NCI-H2227 (cell line): ENCODE results near the gene BLVRA.
"Not testable (repeated sequence)": the region's sequence is repeated elsewhere in the genome, so short reads cannot be mapped to it uniquely, and the experiment has no call there.

Experiments
- DNase-seq: peaks from one replicate; lab custom pipeline; 2025; ENCODE audit not compliant: unreplicated experiment; lab: John Stamatoyannopoulos, UW

BLVRA gene

DNA sequence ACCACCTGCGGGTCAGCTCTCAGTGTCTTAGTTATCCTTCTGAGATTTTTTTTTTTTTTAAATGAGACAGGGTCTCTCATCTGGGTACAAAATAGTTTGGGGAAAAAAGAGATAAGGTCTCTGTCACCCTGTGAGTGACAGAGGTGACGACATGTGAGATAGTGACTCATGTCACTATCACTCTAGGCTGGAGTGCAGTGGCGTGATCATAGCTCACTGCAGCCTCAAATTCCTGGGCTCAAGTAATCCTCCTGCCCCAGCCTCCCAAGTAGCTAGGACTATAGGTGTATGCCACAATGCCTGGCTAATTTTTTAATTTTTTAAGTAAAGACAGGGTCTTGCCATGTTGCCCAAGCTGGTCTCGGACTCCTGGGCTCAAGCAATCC is 10.4 kb downstream of the BLVRA start:
- DNase-seq: no peak

DNA sequence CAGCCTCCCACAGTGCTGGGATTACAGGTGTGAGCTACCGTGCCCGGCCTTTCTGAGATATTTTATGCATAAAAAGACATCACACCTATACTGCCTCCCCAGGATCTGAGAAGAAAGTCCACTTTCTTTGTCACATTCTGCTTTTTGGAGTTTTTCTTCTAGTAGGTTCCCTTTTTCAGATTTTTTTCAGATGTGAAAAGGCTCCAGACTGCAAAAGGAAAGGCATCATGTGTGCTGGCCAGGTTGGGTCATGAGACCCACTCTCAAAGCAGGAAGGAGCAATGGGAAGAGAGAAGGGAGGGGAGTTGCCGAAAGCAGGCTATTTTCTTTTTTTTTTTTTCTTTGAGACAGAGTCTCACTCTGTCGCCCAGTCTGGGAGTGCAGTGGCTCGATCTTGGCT is 10.8 kb downstream of the BLVRA start:
- no peak for DNase-seq

DNA sequence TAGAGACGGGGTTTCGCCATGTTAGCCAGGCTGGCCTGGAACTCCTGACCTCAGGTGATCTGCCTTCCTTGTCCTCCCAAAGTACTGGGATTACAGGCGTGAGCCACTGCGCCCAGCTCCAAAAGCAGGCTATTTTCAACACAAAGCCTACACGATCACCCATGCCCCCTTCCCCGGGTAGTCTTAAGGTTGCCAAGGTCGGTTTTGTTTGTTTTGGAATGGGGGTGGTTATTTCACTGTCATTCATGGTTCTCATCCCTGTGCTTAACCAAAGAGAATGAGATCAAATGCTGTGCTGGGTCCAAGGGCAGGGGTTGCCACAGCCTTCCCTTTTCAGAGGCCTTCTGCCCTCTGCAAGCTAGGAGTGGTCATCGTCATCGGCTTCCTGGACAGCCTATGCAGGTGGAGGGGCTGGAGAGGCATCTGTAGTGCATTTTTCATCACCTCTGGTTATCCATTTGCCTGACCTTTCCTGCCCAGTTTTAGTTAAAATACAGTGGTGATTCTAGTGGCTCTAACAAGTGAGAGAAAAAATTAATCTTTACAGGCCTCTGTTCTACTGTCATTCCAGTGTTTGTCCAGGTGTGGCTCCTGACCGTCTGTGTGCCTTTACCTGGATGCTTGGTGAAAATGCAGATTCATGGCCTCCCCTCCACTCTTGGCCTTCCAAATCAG is 11.4 kb downstream of the BLVRA start:
- no peak for DNase-seq

DNA sequence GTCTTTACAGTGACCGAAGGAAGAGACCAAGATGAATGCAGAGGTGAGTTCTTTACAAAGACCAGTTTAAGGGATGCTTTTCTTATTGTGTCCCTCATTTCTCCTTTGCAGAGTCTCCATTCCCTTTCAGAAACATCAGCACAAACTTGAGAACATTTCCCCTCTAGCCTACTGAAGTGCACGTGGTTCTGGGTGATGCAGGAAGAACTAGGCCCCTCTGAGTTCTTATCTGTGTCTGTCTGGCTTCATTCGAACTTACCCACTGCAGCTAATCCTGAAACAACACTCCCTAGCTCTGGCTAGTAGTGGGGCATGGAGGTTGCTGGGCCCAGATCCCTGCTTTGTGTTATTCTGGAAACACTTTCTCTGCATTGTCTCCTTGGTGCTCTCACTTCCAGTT is 12.6 kb downstream of the BLVRA start:
- DNase-seq: no peak

DNA sequence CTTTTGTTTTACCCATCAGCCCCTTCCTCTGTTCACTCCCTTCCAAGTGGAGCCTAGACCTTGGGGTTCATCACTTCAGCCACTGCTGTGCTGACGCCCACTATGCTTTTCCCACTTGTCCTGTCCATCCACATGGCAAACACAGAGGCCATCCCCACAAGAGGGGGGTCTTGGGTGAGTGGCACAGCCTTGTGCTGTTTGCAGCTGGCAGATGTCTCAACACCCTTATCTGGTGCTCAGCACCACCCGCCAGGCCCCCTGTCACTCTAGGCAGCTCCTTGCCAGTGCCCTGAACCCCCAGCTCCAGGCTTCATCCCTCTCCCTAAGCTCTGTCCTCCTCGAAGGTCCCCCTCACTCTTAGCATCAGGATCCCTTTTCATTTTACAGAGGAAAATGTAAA is 13.1 kb downstream of the BLVRA start:
- no peak for DNase-seq

DNA sequence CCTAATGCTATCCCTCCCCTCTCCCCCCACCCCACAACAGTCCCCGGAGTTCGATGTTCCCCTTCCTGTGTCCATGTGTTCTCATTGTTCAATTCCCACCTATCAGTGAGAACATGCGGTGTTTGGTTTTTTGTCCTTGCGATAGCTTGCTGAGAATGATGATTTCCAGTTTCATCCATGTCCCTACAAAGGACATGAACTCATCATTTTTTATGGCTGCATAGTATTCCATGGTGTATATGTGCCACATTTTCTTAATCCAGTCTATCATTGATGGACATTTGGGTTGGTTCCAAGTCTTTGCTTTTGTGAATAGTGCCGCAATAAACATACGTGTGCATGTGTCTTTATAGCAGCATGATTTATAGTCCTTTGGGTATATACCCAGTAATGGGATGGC is 14.8 kb downstream of the BLVRA start:
- DNase-seq: not testable (repeated sequence)

DNA sequence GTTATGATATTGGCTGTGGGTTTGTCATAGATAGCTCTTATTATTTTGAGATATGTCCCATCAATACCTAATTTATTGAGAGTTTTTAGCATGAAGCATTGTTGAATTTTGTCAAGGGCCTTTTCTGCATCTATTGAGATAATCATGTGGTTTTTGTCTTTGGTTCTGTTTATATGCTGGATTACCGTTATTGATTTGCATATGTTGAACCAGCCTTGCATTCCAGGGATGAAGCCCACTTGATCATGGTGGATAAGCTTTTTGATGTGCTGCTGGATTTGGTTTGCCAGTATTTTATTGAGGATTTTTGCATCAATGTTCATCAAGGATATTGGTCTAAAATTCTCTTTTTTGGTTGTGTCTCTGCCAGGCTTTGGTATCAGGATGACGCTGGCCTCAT is 16.8 kb downstream of the BLVRA start:
- not testable (repeated sequence) for DNase-seq

DNA sequence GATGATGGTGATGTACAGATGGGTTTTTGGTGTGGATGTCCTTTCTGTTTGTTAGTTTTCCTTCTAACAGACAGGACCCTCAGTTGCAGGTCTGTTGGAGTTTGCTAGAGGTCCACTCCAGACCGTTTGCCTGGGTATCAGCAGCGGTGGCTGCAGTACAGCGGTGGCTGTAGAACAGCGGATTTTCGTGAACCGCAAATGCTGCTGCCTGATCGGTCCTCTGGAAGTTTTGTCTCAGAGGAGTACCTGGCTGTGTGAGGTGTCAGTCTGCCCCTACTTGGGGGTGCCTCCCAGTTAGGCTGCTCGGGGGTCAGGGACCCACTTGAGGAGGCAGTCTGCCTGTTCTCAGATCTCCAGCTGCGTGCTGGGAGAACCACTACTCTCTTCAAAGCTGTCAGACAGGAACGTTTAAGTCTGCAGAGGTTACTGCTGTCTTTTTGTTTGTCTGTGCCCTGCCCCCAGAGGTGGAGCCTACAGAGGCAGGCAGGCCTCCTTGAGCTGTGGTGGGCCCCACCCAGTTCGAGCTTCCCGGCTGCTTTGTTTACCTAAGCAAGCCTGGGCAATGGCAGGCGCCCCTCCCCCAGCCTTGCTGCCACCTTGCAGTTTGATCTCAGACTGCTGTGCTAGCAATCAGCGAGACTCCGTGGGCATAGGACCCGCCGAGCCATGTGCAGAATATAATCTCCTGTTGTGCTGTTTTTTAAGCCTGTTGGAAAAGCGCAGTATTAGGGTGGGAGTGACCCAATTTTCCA is 20.0 kb downstream of the BLVRA start:
- DNase-seq: not testable (repeated sequence)

DNA sequence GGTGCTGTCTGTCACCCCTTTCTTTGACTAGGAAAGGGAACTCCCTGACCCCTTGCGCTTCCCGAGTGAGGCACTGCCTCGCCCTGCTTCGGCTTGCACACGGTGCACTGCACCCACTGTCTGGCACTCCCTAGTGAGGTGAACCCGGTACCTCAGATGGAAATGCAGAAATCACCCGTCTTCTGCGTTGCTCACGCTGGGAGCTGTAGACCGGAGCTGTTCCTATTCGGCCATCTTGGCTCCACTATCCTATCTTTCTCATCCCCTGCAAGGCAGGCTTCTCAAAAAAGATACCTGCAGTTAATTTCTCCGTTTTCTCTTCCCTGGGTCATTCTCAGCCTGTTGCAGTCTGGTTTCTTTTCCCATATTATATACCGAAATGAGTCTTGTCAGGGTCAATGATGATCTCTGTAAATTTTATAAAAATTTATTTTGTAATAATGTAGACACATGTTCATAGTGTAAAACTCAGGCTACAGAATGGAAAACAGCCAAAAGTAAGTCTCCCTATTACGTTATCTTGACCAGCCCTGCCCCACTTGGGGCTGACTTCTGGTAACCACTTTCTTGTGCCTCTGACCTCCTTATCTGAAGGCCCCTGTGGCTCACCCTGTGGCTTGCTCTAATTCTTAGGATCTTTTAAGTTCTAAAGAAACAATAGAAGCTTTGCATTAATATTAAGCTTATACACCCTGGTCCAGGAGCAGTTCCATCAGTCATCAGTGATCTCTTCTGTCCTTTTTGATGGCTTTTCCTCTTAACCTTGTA is 20.7 kb downstream of the BLVRA start:
- DNase-seq: no peak

DNA sequence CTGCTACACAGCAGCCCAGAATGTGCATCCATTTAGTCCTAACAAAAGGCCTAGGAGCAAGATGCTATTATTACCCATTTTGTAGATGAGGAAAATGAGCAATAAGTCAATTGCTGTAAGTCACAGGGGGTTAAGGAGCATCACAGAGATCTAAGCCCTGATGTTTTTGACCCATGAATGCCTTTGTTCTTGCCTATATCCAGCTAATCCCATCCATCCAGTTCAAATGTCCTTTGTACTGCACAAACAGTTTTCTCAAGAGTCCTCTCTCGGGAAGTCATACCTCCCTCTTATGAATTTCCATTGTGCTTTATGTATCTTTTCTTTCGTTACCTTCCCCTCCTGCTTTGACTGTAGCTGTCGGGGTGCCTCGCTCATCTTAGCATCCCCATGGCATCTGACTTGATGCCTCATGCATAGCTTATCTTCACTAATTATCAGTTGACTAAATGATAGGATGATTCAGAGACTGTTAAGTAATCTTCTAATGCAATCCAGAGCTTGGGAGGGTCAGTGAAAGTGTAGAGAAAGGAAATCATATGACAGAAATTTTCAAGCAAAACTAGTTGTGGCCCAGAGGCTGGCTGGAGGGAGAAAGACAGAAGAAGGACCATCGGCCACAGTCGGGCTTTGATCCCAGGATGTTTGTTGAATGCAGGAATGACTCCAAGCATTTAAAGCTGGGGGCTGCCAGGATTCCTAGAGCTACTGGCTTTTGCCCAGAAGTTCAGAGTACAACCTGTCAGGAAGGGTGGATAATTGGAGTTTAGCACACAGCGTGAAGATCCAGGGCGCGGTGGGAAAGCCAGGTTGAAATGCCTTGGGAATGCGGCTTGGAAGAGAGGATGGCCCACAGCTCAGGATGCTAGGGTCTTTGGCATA is 23.5 kb downstream of the BLVRA start:
- no peak for DNase-seq

DNA sequence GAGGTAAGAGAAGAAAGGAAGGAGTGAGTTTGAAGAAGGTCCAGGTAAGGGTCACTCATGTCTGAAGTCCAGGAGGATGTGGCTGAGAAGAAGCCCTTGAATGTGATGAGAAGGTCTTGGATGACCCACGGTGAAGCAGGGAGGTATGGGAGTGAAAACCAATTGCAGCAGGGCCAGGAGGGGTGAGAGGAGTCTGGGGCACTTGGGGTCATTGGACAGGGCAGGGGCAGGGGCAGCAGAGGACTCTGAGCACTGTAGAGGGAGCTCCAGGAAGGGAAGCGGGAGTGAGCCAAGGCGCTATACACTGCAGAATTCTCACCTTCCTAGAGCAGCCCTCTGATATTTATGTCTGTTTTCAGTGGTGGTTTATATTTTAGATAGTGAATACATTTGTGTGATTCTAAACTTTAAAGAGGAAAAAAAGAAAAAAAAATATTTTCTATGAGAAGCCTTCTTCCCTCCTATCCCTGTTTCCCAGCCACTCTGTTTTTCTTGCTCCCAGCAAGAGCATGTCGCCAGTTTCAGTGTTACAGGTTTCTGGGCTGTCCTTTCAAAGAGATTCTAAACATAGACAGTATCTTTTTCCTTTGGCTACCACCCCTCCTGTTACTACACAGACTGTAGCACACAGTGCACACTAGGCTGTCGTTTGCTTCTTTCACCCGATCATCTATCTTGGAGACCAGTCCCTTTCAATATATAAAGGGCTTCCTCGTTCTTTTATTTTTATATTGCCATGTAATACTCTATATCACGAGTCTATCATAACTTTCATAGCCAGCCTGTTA is 24.5 kb downstream of the BLVRA start:
- DNase-seq: no peak

DNA sequence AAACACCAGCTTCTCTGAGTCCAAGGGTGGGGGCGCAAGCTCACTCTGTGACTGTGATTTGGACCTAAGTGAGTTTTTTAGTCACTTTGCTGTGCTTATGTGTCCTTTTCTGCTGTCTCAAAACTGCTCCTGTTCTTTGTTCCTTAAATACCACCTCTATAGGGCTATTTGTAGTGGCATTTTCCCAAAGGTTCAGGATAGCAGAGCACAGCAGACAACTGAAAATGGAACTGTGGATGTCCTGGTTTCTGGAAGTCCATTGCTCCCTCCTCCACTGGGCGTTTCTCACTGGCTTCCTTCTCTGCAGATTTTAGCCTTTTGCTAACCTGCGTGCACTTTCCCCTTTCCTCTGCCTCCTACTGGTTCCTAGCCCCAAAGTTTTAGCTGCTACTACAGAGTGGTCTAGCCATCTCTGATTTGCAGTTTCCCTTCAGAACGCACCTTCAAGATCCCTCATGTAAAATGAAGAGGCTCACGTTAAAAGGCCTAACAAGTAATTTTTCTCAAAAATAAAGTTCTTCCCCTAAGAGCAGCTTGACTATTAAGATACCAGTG is 25.6 kb downstream of the BLVRA start:
- no peak for DNase-seq

DNA sequence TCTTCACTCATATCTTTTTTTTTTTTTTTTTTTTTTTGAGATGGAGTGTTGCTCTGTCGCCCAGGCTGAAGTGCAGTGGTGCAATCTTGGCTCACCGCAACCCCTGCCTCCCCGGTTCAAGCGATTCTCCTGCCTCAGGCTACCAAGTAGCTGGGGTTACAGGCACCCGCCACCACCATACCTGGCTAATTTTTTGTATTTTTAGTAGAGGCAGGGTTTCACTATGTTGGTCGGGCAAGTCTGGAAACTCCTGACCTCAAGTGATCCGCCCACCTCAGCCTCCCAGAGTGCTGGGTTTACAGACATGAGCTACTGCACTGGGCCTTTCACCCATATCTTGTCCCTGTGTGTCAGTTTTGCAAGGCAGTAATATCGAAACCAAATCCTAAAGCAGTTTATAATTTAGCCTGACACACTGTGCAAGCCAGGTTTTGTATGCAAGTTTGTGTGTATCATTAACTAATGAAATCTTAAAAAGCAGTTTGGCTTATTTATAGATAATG is 26.2 kb downstream of the BLVRA start:
- DNase-seq: not testable (repeated sequence)

DNA sequence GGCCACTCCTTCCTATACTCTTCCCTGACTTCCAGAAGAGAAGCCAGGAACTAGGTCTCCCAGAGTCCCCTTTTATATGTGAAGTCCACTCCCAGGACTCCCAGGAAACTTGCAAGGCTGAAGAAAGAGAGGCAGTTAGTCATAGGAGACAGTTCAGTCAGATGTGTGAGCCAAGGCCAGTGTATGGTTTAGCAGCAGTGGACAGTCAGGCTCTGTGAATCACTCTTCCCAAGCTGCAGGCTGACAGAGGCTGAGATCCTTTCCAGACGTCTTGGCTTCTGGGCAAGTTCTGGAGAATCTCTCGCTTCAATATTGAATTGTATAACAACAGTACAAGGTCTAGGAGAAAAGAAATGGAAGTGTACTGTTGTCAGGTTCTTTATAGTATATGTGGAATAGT is 26.9 kb downstream of the BLVRA start:
- DNase-seq: no peak

DNA sequence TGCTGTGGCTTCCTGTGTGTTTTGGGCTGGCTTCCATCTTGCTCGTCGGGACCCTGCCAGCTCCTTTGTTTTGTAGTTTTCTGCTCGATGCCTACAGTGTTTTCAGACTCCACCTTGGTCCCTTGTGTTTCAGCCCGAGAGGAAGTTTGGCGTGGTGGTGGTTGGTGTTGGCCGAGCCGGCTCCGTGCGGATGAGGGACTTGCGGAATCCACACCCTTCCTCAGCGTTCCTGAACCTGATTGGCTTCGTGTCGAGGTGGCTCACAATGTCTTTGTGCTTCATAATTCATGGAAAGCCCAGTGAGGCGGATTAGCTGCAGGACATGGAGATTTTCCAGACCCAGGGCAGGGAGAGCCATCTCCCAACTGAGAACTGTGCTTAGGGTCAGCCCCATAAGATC is 29.3 kb downstream of the BLVRA start:
- no peak for DNase-seq

DNA sequence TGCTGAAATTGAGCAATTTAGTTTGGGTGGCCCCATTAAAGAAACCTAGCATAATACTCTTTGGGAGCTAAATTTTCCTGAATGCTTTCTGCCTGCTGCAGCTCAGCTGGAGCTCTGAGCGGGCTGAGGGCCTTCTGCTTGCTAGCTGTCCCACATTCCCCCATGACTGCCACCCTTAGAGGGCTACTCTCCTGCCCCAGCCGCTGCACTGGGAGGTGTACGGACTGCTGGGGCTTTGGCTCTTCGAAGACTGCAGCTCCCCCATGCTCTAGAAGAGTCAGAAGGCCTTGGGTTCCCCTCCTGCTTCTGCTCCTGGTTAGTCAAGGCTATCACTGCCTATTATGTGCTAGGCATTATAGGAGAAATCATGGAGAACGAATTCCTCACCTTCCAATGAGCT is 31.5 kb downstream of the BLVRA start:
- DNase-seq: no peak

DNA sequence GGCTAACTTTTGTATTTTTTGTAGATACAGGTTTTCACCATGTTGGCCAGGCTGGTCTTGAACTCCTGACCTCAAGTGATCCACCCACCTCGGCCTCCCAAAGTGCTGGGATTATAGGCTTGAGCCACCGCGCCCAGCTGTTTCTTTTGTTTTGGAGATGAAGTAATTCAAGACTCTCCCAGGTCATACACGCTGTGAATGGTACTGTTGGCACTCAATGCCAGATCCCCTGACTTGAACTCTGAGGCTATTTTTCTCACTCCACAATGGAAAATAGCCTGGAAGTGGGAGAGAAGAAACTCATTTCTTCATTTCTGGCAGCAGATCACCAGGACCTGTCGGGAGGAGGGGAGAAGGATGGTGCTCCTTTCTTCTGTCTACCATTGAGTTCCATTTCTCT is 32.4 kb downstream of the BLVRA start:
- no peak for DNase-seq

DNA sequence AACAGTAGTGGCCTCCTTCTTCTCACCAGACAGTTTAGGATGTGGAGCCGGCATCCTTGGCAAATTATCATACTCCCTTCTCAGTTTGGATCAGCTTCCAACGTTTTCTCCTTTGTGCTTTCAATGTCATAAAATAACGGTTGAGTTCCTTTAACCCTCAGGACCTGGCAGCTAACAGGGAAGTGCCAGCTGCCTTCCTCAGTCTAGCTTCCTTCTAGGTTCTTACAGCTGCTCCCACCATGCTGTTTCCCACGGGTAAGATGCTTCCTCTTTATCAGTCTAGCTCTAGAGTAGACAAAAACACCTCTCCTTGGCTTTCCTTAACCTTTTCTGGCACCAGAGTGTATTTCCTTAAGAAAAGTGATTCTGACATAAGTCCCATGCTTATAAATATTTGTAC is 33.2 kb downstream of the BLVRA start:
- no peak for DNase-seq

DNA sequence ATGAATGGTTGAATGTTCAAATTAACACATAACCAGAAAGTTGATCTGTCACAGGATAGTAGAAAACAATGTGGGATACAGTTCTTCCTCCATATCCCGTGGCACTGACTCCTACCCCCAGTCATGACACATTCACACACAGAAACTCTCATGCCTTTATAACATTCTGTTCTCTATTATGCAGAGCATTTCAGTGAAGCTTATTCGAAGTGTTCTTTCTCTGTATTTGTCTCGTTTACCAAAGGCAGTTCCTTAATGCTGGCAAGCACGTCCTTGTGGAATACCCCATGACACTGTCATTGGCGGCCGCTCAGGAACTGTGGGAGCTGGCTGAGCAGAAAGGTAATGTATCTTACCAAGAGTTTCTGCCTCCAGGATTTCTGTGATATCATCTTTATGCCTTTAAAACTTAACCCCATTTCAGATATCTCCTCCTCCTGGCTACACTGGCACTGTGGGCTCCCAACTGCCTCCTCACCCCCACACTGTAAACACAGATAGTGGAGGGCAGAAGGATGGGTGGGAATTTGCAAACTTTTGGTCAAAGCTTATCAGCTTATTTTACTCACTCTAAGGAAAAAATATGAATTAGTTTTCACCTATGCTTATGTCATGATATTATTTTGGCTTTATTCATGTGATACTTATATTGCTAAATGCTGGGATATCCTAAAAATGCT is 34.1 kb downstream of the BLVRA start:
- DNase-seq: no peak
